Measurements from ENCODE around the gene BMPR1B.

The BMPR1B gene

GRCh38 chr4:94762326-94762725 is 4.6 kb downstream of the BMPR1B start:
- in situ Hi-C loops (cut with MboI; ENCODE audit: low sequenced_read_pairs): no loop called here

- in situ Hi-C loops (cut with MboI; ENCODE audit: low sequenced_read_pairs): no loop called here
Measured at GRCh38 chr4:94763005-94763404, 5.2 kb downstream of the BMPR1B start.

GRCh38 chr4:94763500-94763899 is 5.7 kb downstream of the BMPR1B start:
- in situ Hi-C loops (cut with MboI; ENCODE audit: low sequenced_read_pairs): no loop called here

DNA sequence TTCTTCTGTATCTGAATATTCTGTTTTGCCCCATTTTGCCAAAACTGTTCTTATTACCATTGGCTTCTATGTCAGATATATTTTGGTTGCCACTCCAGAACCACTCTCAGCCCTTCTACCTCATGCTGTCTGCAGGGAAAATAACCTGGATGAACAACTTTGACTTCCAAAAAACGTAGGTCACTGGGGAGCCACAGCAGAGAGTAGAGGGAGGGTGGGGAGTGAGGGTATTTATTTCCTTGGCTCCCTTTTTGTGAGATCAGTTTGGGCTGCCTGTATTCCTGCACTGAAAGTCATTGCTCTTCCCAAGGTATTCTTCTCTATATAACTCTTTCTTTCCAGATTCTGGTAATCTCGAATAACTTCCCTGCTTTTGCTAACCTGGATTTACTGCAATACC is 6.3 kb downstream of the BMPR1B start:
- in situ Hi-C loops (cut with MboI; ENCODE audit: low sequenced_read_pairs): no loop called here

GRCh38 chr4:94765174-94765573 is 7.4 kb downstream of the BMPR1B start:
- in situ Hi-C loops (cut with MboI; ENCODE audit: low sequenced_read_pairs): no loop called here

GRCh38 chr4:94765648-94766047 is 7.9 kb downstream of the BMPR1B start:
- in situ Hi-C loops (cut with MboI; ENCODE audit: low sequenced_read_pairs): no loop called here

DNA sequence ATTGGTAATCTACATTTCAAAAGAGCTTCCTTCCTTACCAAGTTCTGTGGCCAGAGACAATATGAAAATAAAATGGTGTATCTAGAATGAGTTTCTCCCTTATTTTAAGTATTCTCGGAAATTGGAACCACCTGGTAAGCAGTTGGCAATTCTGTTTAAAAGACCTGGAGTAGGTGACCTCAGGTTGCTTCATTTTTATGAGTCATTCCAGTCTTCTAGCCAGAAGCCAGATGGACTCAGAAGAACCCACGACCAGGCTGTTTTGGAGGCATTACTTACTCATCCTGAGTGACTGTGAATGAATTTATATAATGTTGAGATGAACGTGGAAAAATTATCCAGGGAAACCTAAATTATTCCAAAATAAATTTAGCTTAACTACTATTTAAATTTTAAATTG is 9.1 kb downstream of the BMPR1B start:
- in situ Hi-C loops (cut with MboI; ENCODE audit: low sequenced_read_pairs): no loop called here

DNA sequence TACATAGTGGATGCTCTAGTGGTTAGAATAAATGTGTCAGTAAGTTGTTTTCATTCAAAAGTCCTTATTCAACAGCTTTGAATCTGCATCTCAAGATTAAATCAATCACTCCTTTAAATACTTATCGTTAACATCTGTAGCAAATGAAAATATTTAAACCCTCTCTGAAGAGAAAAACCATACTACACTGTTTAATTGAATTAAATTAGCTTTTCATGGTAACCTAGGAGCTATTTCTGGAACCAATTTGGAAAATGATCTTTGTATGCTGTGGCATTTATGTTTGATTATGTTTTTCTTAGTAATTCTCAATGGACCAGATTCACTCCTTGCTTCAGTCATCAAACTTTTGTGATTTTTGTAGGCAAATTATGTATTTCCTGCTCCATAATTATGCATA is 9.7 kb downstream of the BMPR1B start:
- in situ Hi-C loops (cut with MboI; ENCODE audit: low sequenced_read_pairs): no loop called here

GRCh38 chr4:94782707-94783106 is 25.0 kb downstream of the BMPR1B start:
- in situ Hi-C loops (cut with MboI; ENCODE audit: low sequenced_read_pairs): no loop called here

DNA sequence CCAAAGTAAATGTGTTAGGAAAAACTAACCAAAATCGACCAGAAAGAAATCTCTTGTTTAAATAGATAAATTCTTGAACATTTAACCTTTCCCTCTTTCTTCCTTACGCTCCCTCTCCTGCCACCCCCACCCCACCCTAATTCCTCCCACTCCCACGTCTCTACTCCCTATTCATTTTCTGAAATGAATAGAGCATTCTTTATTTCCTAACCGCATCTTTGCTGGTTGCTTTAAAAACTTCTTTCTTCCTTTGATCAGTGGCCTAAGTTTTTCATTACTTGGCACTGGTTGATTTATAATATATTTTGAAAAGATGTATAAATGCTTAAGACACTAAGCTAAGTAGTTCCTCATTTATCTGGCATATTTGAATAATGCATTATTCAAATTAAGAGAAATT is 33.9 kb downstream of the BMPR1B start:
- in situ Hi-C loops (cut with MboI; ENCODE audit: low sequenced_read_pairs): no loop called here

GRCh38 chr4:94798808-94799207 is 41.1 kb downstream of the BMPR1B start:
- in situ Hi-C loops (cut with MboI; ENCODE audit: low sequenced_read_pairs): no loop called here

DNA sequence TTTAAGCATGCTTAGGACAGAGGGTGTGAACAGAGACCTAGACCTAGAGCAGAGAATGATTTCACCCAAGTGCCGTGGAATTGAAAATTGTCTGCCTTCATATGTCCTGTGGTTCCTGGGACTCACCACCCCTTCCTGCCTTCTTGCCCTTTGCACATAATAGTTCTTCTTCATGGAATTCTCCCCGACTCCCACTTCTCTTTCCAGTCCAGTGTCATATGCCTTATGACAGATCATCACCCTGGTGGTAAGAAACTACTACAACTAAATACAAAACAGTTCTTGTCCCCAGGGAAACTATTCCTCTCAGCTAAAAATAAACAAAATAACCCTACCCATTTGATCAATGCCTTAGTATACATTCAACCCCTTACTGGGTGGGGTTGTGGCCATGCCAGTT is 43.3 kb downstream of the BMPR1B start:
- in situ Hi-C loops (cut with MboI; ENCODE audit: low sequenced_read_pairs): no loop called here

GRCh38 chr4:94802091-94802490 is 44.3 kb downstream of the BMPR1B start:
- in situ Hi-C loops (cut with MboI; ENCODE audit: low sequenced_read_pairs): no loop called here

- in situ Hi-C loops (cut with MboI; ENCODE audit: low sequenced_read_pairs): no loop called here
Measured at GRCh38 chr4:94803181-94803580, 45.4 kb downstream of the BMPR1B start.

DNA sequence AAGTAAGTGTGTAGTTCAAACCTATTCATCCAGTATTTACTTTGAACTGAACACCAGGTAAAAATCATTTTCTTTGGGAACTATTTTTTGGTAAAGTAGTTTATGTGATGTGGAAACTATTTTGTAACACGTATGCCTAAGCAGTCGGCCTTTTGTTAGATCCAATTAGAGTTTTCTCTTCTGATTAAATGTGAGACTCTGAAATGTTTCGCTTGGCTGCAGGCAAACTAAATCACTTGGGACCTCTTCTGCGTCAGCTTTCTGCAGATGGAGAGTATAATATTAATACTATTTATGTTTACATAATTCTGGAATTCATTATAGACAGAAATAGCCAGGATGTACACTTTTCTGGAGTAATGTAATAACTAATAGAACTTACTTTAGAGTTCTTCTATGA is 46.9 kb downstream of the BMPR1B start:
- in situ Hi-C loops (cut with MboI; ENCODE audit: low sequenced_read_pairs): no loop called here

DNA sequence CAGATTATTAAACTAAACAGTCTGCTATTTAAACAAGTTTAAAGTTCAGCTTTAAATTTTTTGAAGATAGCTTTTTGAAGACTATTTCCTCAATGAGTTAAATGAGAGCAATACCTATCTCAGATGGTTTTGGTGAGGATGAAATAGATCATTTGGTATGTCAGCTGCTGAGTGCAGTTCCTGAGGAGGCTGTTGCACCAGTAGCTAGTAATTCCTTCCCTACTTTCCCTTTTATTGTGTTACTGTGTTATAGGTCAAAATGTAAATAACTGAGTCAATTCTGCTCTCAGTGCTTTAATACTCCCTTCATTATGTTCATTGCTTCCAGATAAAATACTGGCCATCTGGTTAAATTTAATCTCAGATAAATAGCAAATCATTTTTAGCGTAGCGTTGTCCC is 48.6 kb downstream of the BMPR1B start:
- in situ Hi-C loops (cut with MboI; ENCODE audit: low sequenced_read_pairs): no loop called here

DNA sequence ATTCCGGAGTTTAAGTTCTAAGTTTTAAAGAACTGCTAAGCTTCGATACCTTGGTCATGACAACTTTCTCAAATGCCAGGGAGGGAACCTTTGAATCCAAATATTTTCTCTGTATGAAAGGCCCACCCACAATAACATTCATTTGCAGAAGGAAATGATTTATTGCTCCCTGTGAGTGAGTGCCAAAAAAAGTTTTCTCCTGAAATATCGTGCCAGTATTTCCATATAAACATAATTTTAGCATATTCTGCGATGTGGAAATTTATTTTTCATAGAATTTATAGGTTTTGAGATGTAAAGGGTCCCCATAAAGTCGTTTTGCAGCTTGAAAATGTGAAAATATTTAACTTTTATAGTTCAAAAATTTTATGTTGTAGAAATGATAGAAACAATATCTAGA is 53.9 kb downstream of the BMPR1B start:
- in situ Hi-C loops (cut with MboI; ENCODE audit: low sequenced_read_pairs): no loop called here

- in situ Hi-C loops (cut with MboI; ENCODE audit: low sequenced_read_pairs): no loop called here
Measured at GRCh38 chr4:94813221-94813620, 55.5 kb downstream of the BMPR1B start.

- in situ Hi-C loops (cut with MboI; ENCODE audit: low sequenced_read_pairs): no loop called here
Measured at GRCh38 chr4:94814237-94814636, 56.5 kb downstream of the BMPR1B start.

DNA sequence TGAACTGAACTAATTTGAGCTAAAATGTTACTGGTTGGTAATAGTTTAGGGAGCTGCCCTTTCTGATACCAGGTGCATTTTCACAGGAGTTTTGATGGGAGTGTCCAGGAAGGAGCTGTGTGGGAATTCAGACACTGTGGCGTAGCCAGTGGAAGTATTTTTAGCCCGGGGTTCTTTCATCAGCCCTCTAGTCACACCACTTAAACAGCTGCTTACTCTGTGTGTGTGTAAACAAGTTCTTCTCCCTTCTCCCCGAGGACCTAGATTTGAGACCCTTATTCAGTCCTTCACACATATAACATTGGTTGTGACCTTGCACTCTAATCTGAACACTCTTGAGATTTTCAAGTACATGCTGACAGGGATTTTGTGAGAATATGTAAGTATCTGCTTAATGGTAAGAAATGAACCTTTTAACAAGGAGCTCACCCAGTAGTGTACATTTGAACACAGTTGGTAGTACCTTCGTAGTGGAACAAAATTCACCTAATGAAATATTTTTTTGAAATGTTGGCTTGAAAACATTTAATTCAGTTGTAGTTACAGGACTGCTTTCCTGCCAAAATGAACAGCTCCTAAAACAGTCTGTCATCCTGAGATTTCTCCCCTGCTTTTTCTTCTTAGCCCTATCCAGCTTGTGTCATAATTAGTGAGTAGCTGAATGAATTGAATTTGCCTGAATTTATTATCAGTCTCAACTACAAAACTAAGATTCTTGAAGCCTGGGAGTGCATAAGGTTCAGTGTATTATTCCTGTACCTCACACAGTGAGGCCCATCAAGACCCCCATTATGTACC is 61.8 kb downstream of the BMPR1B start:
- in situ Hi-C loops (cut with MboI; ENCODE audit: low sequenced_read_pairs): no loop called here

- in situ Hi-C loops (cut with MboI; ENCODE audit: low sequenced_read_pairs): no loop called here
Measured at GRCh38 chr4:94826206-94826605, 68.5 kb downstream of the BMPR1B start.

- in situ Hi-C loops (cut with MboI; ENCODE audit: low sequenced_read_pairs): no loop called here
Measured at GRCh38 chr4:94827481-94828110, 69.8 kb downstream of the BMPR1B start.

- in situ Hi-C loops (cut with MboI; ENCODE audit: low sequenced_read_pairs): no loop called here
Measured at GRCh38 chr4:94828882-94829281, 71.1 kb downstream of the BMPR1B start.

Data from hTERT RPE-1 (cell line).